ENCODE results near the gene CLASP1.

DNA sequence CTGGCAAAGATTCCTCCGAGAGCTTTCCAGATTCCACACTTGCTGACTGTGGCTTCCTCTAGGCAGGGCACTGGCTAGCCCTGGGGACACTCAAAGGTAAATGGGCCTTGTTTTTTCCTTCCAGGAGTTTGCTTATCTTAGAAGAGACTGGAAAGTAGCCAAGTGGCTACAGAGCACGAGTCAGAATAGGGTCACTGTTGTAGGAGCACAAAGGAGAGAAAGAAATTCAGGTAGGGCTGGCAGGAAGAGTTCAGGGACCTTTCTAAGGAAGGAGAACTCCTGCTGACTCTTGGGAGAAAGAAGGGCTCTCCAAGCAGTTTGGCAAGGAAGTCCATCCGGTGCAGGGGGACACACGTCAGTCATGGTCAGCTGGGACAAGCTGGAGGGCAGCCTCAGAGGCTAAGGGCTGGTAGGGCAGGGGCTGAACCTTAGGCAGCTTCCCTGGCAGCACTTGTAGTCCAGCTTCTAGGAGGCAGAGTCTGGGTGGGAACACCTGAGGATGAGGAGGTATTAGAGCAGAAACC lies 47.9 kb upstream of the CLASP1 start:
- TF ChIP-seq, protein P1, sequence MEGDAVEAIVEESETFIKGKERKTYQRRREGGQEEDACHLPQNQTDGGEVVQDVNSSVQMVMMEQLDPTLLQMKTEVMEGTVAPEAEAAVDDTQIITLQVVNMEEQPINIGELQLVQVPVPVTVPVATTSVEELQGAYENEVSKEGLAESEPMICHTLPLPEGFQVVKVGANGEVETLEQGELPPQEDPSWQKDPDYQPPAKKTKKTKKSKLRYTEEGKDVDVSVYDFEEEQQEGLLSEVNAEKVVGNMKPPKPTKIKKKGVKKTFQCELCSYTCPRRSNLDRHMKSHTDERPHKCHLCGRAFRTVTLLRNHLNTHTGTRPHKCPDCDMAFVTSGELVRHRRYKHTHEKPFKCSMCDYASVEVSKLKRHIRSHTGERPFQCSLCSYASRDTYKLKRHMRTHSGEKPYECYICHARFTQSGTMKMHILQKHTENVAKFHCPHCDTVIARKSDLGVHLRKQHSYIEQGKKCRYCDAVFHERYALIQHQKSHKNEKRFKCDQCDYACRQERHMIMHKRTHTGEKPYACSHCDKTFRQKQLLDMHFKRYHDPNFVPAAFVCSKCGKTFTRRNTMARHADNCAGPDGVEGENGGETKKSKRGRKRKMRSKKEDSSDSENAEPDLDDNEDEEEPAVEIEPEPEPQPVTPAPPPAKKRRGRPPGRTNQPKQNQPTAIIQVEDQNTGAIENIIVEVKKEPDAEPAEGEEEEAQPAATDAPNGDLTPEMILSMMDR (IDR thresholded peaks at IDR 0.05) = no peak
- no peak for TF ChIP-seq POLR2A (IDR thresholded peaks at IDR 0.05)

All from heart left ventricle (tissue), 13 donors.